GM12864 (cell line): ENCODE results near the gene PDCL2.

Experiments used
- DNase-seq: peaks from one replicate; pipeline ENCODE4 v3.0.0-alpha.2; 2011; ENCODE audit warnings: low read depth
- H3K4me3 ChIP-seq: 2 replicates; pipeline ENCODE4 v1.5.1; 2011; ENCODE audit warnings: mild to moderate bottlenecking, low read depth, low read length, control low read depth
- TF ChIP-seq, protein P1 (sequence below): IDR thresholded peaks from 2 replicates; pipeline ENCODE4 v1.5.1; 2011; ENCODE audit warnings: low read depth, mild to moderate bottlenecking, moderate library complexity, low read length, control low read depth, inconsistent platforms; ENCODE audit errors: missing control alignments

PDCL2 gene

DNA sequence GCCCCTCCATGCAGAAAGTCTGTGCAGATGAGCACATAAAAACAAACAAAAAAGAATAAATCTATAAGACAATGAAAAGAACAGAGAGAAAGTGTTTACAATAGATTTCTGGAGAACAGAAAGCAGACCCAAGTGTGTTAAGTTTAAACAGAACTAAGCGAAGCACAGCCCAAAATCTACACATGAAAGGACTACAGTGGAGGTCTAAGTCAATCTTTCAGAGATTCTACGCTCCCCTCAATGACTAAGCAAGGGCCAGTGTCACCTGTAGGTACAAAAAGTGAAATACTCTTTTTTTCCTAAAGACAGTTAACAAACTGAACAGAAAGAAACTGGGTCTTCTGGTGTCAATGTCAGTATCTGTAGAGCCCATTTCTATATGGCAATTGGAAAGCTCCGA is 63.6 kb downstream of the PDCL2 start:
- H3K4me3 ChIP-seq, result no peak overlapping the region
- DNase-seq, result no peak
- TF ChIP-seq, protein P1, sequence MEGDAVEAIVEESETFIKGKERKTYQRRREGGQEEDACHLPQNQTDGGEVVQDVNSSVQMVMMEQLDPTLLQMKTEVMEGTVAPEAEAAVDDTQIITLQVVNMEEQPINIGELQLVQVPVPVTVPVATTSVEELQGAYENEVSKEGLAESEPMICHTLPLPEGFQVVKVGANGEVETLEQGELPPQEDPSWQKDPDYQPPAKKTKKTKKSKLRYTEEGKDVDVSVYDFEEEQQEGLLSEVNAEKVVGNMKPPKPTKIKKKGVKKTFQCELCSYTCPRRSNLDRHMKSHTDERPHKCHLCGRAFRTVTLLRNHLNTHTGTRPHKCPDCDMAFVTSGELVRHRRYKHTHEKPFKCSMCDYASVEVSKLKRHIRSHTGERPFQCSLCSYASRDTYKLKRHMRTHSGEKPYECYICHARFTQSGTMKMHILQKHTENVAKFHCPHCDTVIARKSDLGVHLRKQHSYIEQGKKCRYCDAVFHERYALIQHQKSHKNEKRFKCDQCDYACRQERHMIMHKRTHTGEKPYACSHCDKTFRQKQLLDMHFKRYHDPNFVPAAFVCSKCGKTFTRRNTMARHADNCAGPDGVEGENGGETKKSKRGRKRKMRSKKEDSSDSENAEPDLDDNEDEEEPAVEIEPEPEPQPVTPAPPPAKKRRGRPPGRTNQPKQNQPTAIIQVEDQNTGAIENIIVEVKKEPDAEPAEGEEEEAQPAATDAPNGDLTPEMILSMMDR, result no peak

DNA sequence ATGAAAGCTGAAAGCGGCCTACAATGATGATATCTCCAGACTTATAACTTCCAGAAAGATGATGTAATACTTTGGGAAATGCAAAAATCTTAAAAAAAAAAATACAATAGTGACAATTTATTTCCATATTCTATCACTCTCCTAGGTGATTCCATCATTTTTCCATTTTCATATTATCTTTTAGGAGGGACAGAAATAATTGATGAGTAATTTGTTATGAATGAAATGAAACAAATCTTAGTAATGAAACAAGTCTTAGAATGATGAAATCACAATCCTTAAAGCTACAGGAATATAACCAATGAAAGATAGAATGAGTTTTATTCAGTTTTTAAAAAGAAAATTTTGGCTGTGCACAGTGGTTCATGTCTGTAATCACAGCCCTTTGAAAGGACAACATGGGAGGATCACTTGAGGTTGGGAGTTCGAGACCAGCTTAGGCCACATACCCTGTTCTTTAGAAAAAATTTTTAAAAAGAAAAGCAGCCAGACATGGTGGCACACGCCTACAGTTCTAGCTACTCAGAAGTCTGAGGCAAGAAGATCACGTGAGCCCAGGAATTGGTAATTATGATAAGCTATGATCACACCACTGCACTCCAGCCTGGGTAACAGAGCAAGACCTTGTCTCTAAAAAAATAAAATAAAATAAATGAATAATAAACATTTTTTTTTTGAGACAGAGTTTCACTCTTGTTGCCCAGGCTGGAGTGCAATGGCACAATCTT is 67.0 kb downstream of the PDCL2 start:
- no peak overlapping the region for H3K4me3 ChIP-seq
- TF ChIP-seq, protein P1, result no peak
- no peak for DNase-seq

DNA sequence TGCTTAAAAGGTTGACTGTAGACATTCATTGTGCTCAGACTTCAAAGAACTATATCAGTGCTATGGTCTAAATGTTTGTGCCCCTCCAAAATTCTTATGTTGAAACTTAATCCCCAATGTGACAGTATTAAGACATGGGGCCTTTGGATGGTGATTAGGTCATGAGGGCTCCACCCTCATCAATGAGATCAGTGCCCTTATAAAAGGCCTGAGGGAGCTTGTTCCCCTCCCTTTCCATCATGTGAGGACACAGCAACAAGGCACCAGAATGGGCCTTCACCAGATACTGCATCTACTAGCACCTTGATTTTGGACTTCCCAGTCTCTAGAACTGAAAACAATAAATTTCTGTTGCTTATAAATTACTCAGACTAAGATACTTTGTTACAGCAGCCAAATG is 73.6 kb downstream of the PDCL2 start:
- no peak overlapping the region for H3K4me3 ChIP-seq
- DNase-seq, result no peak
- TF ChIP-seq, protein P1, result no peak

DNA sequence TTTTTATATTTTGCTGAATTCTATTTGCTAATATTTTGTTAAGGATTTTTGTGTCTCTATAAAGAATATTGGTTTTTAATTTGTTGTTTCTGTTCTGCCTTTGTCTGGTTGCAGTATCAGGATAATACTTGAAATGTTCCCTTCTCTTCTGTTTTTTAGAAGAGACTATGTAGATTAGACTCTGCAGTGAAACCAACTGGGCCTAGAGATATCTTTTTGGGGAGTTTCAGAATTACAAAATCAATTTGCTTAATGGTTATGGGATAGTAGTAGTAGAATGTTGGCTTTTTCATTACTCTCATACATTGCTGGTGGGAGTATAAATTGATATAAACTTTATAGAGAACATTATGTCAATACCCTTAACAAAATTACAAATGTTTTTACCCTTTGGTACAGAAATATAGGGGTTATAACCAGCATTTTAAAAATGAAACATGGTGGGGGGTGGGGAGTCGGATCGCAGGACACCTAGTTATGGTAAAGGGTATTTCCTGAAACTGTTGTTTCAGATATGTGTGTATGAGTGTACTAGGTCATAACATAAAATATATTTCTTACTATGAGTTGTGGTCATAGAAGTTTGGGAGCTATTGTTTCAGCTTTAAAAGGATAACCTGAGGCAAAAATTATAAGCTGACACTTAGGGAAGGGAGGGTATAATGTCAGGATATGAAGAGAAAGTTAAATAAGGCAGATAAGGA is 74.4 kb downstream of the PDCL2 start:
- H3K4me3 ChIP-seq, result no peak overlapping the region
- DNase-seq, result no peak
- TF ChIP-seq, protein P1, result no peak

DNA sequence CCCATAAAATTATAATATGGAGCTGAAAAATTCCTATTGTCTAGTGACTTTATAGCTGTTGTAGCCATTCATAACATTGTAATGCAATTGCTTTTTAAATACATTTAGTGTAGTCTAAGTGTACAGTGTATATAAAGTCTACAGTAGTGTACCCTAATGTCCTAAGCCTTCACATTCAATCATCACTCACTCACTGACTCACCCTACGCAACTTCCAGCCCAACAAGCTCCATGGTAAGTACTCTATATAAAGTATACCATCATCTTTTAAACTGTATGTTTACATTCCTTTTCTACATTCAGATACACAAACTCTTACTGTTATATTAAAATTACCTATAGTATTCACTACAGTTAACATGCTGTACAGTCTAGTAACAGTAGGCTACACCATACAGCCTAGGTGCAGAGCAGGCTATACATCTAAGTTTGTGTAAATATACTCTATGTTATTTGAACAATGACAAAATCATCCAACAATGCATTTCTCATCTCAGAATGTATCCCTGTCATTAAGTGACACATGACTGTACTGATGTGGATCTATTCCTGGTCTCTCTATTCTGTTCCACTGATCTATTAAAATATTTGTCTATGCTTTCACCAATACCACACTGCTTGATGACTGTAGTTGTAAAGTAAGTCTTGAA is 79.0 kb downstream of the PDCL2 start:
- TF ChIP-seq, protein P1, result no peak
- no peak for DNase-seq
- no peak overlapping the region for H3K4me3 ChIP-seq

DNA sequence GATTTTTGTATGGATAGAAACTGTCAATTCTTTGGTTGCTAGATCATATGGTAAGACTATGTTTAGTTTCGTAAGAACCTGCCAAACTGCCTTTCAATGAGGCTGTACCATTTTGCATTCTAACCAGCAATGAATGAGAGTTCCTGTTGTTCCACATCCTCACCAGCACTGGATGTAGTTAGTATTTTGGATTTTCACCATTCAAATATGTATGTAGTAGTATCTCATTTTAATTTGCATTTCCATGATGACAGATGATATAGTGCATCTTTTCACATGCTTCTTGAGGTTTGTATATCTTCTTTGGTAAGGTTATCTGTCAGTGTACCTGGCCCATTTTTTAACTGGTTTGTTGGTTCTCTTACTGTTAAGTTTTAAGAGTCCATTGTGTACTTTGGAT is 80.0 kb downstream of the PDCL2 start:
- TF ChIP-seq, protein P1, result no peak
- no peak for DNase-seq
- no peak overlapping the region for H3K4me3 ChIP-seq

DNA sequence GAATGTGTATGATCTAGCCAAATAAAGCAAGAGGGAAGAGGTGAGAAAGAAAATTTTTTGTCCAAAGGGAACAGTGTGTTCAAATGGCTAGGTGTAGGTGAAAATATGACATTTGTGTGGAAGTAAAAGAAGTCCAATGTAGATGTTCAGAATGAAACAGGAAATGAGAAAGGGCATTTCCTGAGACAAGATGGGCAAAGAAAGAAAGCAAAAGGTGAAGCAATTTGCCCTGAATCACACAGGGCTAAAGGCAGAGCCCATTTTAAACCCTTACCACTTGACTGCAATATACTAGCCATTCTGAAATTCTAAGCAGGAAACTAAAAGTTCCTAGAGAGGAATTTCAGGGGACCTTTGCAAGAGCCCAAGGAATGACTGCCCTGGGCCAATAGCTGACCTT is 81.4 kb downstream of the PDCL2 start:
- TF ChIP-seq, protein P1, result no peak
- H3K4me3 ChIP-seq, result no peak overlapping the region
- no peak for DNase-seq
